Astrocyte (in vitro differentiated cells and primary cell): ENCODE results near the gene COL23A1. TPM values are rescaled to one million over a fixed set of nuclear protein-coding genes. Genes with fewer than 3 reads are reported as not detected.

Experiments
- DNase-seq: peaks from one replicate; pipeline ENCODE4 v3.0.0-alpha.2; 2010; ENCODE audit warnings: low read depth
- FAIRE-seq: peaks from 2 replicates; lab custom pipeline; 2011; peaks lifted over from hg19 to GRCh38; lab: Jason Lieb, UNC
- H2AFZ ChIP-seq: 2 replicates; pipeline ENCODE4 v1.6.0; 2012; ENCODE audit warnings: low read depth, low read length, inconsistent platforms
- H3K27ac ChIP-seq: 2 replicates; pipeline ENCODE4 v1.5.1; 2011; ENCODE audit warnings: low read depth, low read length, inconsistent platforms
- H3K27me3 ChIP-seq: 2 replicates; pipeline ENCODE4 v1.6.0; 2011; ENCODE audit warnings: low read length, inconsistent platforms; ENCODE audit not compliant: insufficient read depth
- H3K36me3 ChIP-seq: 2 replicates; pipeline ENCODE4 v1.5.1; 2011; ENCODE audit warnings: low read length, inconsistent platforms; ENCODE audit not compliant: insufficient read depth
- H3K4me1 ChIP-seq: 2 replicates; pipeline ENCODE4 v1.5.1; 2011; ENCODE audit warnings: low read length, inconsistent platforms; ENCODE audit not compliant: insufficient read depth
- H3K4me2 ChIP-seq: 2 replicates; pipeline ENCODE4 v1.6.0; 2012; ENCODE audit warnings: low read length, inconsistent platforms
- H3K4me3 ChIP-seq: 2 replicates; pipeline ENCODE4 v1.5.1; 2011; ENCODE audit warnings: low read depth, mild to moderate bottlenecking, low read length, inconsistent platforms; ENCODE audit not compliant: insufficient read depth
- H3K79me2 ChIP-seq: 2 replicates; pipeline ENCODE4 v1.6.0; 2012; ENCODE audit warnings: mild to moderate bottlenecking, low read length, inconsistent platforms; ENCODE audit not compliant: insufficient read depth
- H3K9ac ChIP-seq: 2 replicates; pipeline ENCODE4 v1.6.0; 2012; ENCODE audit warnings: mild to moderate bottlenecking, low read length, inconsistent platforms
- H3K9me3 ChIP-seq: 2 replicates; pipeline ENCODE4 v1.5.1; 2012; ENCODE audit warnings: low read depth, mild to moderate bottlenecking, low read length, inconsistent platforms; ENCODE audit not compliant: insufficient read depth
- H4K20me1 ChIP-seq: 2 replicates; pipeline ENCODE4 v1.6.0; 2012; ENCODE audit warnings: low read length, inconsistent platforms; ENCODE audit not compliant: insufficient read depth
- H3K27ac Mint-ChIP-seq: one replicate; pipeline ENCODE4 v1.8.0; 2021; ENCODE audit warnings: mild to moderate bottlenecking, mixed read lengths; ENCODE audit not compliant: unreplicated experiment
- H3K27me3 Mint-ChIP-seq: one replicate; pipeline ENCODE4 v1.8.0; 2021; ENCODE audit warnings: low read depth, mixed read lengths; ENCODE audit not compliant: unreplicated experiment
- H3K36me3 Mint-ChIP-seq: one replicate; pipeline ENCODE4 v1.8.0; 2021; ENCODE audit warnings: low read depth, mixed read lengths; ENCODE audit not compliant: unreplicated experiment
- H3K4me1 Mint-ChIP-seq: one replicate; pipeline ENCODE4 v1.8.0; 2021; ENCODE audit warnings: low read depth, mixed read lengths; ENCODE audit not compliant: unreplicated experiment
- H3K4me3 Mint-ChIP-seq: one replicate; pipeline ENCODE4 v1.8.0; 2021; ENCODE audit warnings: mild to moderate bottlenecking, moderate library complexity, mixed read lengths; ENCODE audit not compliant: unreplicated experiment
- H3K9me3 Mint-ChIP-seq: one replicate; pipeline ENCODE4 v1.8.0; 2021; ENCODE audit warnings: mild to moderate bottlenecking, mixed read lengths; ENCODE audit not compliant: unreplicated experiment
- CTCF ChIP-seq: IDR thresholded peaks from 2 replicates; pipeline ENCODE4 v1.5.1; 2011; ENCODE audit warnings: low read depth, mild to moderate bottlenecking, inconsistent platforms, low read length, moderate library complexity; ENCODE audit not compliant: insufficient read depth
- EZH2 ChIP-seq: IDR thresholded peaks from 2 replicates; pipeline ENCODE4 v1.6.1; 2012; ENCODE audit warnings: mild to moderate bottlenecking, low read length, inconsistent platforms; ENCODE audit not compliant: insufficient read depth
- total RNA-seq: library from RNA; stranded (reverse); gene quantifications from 2 replicates; pipeline ENCODE4 v1.2.1, GENCODE V29; 2021

The COL23A1 gene
- total RNA-seq, 1 donor from 2014 or later, result 0.16 TPM

- no peaks in the 10 kb centered on the region for H3K27me3 ChIP-seq
- no peaks in the 10 kb centered on the region for H3K9me3 ChIP-seq
- no peaks in the 10 kb centered on the region for H3K9me3 Mint-ChIP-seq
- H3K9ac ChIP-seq, result no peak overlapping the region
- H3K4me3 ChIP-seq, result no peak overlapping the region
- H4K20me1 ChIP-seq, result no peaks in the 10 kb centered on the region
- TF ChIP-seq CTCF, result no peak
- no peak for TF ChIP-seq EZH2
- no peaks in the 10 kb centered on the region for H3K36me3 Mint-ChIP-seq
- H3K27me3 Mint-ChIP-seq, result peaks cover 10% of the 10 kb centered on the region
- H3K4me2 ChIP-seq, result no peak overlapping the region
- peaks cover 15% of the 10 kb centered on the region for H3K4me1 Mint-ChIP-seq
- no peak overlapping the region for H3K27ac ChIP-seq
- H2AFZ ChIP-seq, result no peak overlapping the region
- no peaks in the 10 kb centered on the region for H3K36me3 ChIP-seq
- DNase-seq, result peak; percentile 49
- no peak for FAIRE-seq
- no peaks in the 10 kb centered on the region for H3K79me2 ChIP-seq
- no peak overlapping the region for H3K4me3 Mint-ChIP-seq
- no peaks in the 10 kb centered on the region for H3K4me1 ChIP-seq
- H3K27ac Mint-ChIP-seq, result no peak overlapping the region
Observed at GRCh38 chr5:178542455-178542854, 47.7 kb downstream of the COL23A1 start.

- H4K20me1 ChIP-seq, result no peaks in the 10 kb centered on the region
- Mint-ChIP-seq H3K9me3 (no peaks in the 10 kb centered on the region), H3K27ac (no peak overlapping the region), H3K27me3 (peaks cover 8% of the 10 kb centered on the region), H3K36me3 (no peaks in the 10 kb centered on the region), H3K4me3 (no peak overlapping the region), H3K4me1 (peaks cover 14% of the 10 kb centered on the region)
- no peak overlapping the region for H3K27ac ChIP-seq
- FAIRE-seq, result no peak
- TF ChIP-seq CTCF (no peak), EZH2 (no peak)
- H3K36me3 ChIP-seq, result no peaks in the 10 kb centered on the region
- no peak overlapping the region for H3K9ac ChIP-seq
- H2AFZ ChIP-seq, result no peak overlapping the region
- H3K27me3 ChIP-seq, result no peaks in the 10 kb centered on the region
- H3K4me1 ChIP-seq, result no peaks in the 10 kb centered on the region
- no peak overlapping the region for H3K4me2 ChIP-seq
- H3K79me2 ChIP-seq, result no peaks in the 10 kb centered on the region
- no peak overlapping the region for H3K4me3 ChIP-seq
- DNase-seq, result no peak
- no peaks in the 10 kb centered on the region for H3K9me3 ChIP-seq
Observed at GRCh38 chr5:178540526-178540925, 49.7 kb downstream of the COL23A1 start.

- no peaks in the 10 kb centered on the region for H3K4me1 ChIP-seq
- no peaks in the 10 kb centered on the region for H3K79me2 ChIP-seq
- H3K9ac ChIP-seq, result no peak overlapping the region
- H4K20me1 ChIP-seq, result no peaks in the 10 kb centered on the region
- DNase-seq, result no peak
- H3K27me3 Mint-ChIP-seq, result peaks cover 9% of the 10 kb centered on the region
- H3K4me3 Mint-ChIP-seq, result no peak overlapping the region
- no peaks in the 10 kb centered on the region for H3K36me3 Mint-ChIP-seq
- H3K4me2 ChIP-seq, result no peak overlapping the region
- FAIRE-seq, result no peak
- no peaks in the 10 kb centered on the region for H3K36me3 ChIP-seq
- no peak overlapping the region for H2AFZ ChIP-seq
- H3K27ac Mint-ChIP-seq, result no peak overlapping the region
- no peaks in the 10 kb centered on the region for H3K9me3 Mint-ChIP-seq
- H3K27me3 ChIP-seq, result no peaks in the 10 kb centered on the region
- TF ChIP-seq EZH2 (no peak), CTCF (no peak)
- peaks cover 10% of the 10 kb centered on the region for H3K4me1 Mint-ChIP-seq
- no peak overlapping the region for H3K4me3 ChIP-seq
- H3K27ac ChIP-seq, result no peak overlapping the region
- no peaks in the 10 kb centered on the region for H3K9me3 ChIP-seq
Observed at GRCh38 chr5:178538741-178539229, 51.4 kb downstream of the COL23A1 start.
